HG03045 (cell line): ENCODE results near the gene CLMP.
"Not testable (repeated sequence)": the region's sequence is repeated elsewhere in the genome, so short reads cannot be mapped to it uniquely, and the experiment has no call there.

ENCODE experiments used
- ATAC-seq: cut with Tn5 transposase; IDR thresholded peaks from one replicate; pipeline ENCODE4 v1.9.1; 2021; ENCODE audit warnings: mild to moderate bottlenecking, moderate library complexity; ENCODE audit not compliant: unreplicated experiment

CLMP gene

DNA sequence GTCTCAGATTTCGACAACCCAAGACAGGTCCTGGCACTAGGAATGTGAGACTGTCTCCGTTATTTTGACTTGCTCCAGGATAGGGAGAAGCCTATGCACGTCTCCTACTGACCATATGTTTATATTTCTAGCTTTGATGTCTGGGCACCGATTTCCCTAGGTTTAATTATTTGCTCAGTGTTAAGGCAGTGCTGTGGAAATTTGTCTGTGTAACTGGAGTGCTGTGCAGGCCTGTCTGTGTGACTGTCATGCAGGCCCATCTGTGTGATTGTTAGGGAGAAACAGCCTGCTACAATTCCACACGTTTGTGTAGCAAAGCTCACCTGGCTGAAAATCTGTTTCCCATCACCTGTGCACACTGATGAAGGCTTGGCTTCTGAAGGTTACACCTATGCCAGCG, 103.5 kb downstream of the CLMP start:
- ATAC-seq, result no peak

DNA sequence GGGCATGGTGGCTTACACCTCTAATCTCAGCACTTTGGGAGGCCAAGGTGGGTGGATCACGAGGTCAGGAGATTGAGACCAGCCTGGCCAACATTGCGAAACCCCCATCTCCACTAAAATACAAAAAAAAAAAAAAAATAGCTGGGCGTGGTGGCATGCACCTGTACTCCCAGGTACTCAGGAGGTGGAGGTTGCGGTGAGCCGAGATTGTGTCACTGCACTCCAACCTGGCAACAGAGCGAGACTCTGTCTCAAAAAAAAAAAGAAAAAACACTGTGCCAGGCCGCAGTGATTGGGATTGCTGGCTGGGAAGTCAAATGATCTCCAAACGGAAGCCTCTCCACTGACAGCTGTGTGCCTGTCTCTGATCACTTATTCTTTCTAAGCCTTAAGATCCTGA, 104.9 kb downstream of the CLMP start:
- ATAC-seq, result not testable (repeated sequence)

DNA sequence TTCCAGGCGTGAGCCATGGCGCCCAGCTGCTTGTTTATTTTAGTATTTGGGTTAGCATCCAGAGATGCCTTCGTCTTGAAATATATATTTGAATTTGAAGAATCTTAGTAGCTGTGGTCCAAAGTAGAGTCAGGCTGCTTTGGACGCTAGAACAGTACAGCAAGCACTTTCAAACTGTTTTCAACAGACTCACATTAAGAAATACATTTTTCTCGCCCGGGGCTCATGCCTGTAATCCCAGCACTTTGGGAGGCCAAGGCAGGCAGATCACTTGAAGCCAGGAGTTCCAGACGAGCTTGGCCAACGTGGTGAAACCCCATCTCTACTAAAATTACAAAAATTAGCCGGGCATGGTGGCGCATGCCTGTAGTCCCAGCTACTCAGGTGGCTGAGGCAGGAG, 106.2 kb downstream of the CLMP start:
- not testable (repeated sequence) for ATAC-seq

- ATAC-seq, result peak; percentile 81
Measured at GRCh38 chr11:123087657-123088056, 107.4 kb downstream of the CLMP start.

GRCh38 chr11:123086305-123086704, 108.7 kb downstream of the CLMP start:
- ATAC-seq, result no peak

DNA sequence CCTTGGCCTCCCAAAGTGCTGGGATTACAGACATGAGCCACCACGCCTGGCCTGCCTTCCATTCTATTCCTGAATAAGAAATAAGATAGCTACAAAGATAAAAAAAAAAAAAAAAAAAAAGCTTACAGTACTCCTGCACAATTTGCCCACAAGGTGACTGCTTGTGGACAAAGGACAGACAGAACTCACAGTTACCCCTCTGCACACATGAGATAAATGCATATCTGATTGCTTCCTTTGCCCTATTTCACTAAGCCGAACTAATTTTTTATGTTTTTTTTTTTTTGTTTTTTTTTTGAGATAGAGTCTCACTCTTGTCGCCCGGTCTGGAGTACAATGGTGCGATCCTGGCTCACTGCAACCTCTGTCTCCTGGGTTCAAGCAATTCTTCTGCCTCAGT, 109.6 kb downstream of the CLMP start:
- ATAC-seq, result no peak

- ATAC-seq, result no peak
Measured at GRCh38 chr11:123084454-123084853, 110.6 kb downstream of the CLMP start.

- ATAC-seq, result no peak
Measured at GRCh38 chr11:123083623-123084029, 111.4 kb downstream of the CLMP start.

DNA sequence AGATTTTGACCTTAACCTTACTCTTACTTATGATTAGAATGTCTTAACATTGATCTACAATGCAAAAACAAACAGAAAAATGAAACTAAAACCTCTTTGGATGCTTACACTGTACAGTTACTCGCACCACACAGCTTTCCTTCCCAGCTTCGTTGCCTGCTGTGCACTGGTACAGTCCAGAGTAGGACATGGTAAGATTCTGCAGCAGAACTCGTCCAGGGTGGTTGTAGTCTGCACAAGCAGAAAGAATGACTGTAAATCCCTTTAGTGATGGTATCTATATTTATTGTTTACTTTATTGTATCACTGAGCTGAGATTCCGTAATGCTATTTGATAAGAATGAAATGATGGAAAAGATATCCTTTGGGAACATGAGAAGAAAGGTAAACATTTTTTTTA, 112.1 kb downstream of the CLMP start:
- no peak for ATAC-seq

DNA sequence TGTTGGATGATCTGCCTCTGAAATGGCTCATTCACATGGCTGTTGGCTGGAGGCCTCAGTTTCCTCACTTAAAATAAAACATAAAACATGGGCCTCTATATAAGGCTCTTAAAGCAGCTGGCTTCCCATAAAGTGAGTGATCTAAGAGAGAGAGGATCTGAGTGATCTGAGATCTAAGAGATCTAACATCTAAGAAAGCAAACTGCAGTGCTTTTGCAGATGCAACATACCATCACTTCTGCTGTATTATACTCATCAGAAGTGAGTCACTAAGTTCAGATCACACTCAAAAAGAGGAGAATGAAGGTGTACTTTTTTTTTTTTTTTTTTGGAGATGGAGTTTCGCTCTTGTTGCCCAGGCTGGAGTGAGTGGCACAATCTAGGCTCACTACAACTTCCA, 115.0 kb downstream of the CLMP start:
- ATAC-seq, result no peak

GRCh38 chr11:123076484-123076883, 118.6 kb downstream of the CLMP start:
- ATAC-seq, result no peak

DNA sequence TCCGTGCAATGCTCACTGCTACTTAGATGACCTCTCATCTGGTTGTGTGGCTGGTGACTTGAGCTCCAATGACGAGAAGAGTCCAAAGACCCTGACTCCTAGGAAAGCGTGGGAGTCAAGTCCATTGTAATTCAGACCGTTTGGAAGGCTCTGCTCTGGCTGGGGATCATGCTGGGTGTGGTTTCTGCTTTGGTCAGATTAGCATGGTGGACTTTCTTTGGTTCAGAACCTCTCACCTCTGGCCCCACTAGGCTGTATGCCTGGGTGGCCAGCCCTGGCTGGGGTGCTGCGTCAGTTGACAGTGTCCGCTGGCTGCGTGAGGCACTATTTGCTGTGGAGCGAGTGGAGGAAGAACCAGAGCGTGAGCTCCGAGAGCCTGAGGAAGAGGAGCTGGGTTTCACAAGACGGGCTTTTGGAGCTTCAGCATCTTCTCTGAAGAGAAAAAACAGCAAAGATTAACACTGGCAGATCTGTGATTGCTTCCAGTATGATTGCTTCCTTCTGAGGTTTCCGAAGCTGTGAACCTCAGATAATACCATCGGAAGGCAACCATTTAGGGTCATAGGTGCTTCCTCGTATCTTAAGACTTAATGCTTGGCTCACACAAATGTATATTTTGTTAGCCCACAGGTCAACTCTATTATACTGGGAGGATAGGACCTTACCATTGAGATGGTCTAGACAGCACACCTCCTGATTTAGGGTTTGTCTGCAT, 121.5 kb downstream of the CLMP start:
- ATAC-seq, result no peak

DNA sequence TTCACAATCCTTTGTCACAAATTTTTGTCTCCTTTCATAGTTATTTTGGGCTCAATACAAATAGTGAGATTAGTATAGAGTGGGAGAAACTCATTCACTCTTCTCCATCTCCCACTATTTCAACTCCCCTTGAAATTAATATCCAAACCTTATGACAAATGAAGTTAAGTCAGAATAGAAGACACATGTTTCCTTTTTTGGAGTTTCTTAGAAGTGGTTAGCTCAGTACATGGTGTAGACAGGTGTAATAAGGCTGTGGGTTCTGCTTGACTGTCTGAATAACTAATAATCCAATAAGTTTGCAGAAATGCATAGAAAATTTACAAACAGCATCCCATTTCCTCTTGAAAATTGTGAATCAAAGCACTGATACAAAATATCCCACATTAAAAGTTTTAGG, 122.3 kb downstream of the CLMP start:
- no peak for ATAC-seq

DNA sequence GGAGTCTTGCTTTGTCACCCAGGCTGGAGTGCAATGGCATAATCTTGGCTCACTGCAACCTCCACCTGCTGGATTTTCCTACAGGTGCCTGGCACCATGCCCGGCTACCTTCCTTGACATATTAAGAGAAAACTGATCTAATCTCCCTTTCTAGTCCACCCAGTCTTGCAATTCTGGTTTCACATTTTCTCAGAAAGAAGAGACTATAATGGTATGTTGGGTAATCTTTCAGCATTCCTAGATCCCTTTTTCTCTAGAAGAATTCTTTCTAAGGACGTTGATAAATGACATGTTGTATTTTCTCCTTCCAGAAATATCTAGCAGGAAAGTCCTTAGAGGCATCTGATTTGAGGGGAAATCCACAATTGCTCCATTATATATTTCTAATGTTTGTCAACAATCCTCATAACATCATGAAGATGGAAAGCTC, 122.7 kb downstream of the CLMP start:
- ATAC-seq, result no peak

DNA sequence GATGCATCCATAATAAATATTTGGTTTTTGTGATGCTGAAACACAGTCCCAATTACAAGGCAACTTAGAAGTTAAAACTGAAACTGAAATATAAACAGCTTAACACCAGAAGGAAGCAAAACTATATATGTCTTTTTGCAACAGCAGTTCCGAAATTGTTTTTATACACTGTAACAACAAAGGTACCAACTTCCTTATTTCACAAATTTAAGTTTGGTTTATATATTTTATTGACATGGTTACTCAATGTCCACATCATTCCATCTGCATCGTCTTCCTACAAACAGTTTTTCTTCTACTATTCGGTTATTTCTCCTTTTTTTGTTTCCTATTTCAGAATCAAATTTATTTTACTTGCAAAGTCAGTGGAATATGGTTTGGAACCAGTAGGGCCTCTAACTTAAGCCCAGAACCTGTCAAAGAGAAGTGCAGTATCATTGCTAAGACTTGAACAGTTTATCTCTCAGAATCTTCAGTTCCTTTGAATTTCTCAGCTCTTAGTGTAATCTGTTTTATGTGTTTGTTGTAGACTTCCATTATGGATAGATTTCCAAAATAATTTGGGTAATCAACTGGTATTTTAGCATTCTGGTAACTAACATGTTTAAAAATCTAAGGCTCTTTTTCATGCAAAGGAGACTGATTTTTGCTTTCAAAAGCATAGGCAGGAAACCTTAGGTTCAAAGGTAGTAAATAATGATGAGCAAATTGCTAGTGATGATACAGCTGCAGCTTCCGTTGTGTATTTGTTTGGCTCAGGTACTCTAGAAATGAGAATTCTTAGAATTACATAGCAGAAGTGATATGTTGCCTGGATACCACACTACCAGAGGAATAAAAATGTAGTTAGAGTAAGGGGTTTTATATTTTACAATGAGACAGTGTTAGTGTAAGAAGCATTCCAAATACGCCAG, 124.9 kb downstream of the CLMP start:
- peak; percentile 40 for ATAC-seq

- no peak for ATAC-seq
Measured at GRCh38 chr11:123065621-123066020, 129.4 kb downstream of the CLMP start.

DNA sequence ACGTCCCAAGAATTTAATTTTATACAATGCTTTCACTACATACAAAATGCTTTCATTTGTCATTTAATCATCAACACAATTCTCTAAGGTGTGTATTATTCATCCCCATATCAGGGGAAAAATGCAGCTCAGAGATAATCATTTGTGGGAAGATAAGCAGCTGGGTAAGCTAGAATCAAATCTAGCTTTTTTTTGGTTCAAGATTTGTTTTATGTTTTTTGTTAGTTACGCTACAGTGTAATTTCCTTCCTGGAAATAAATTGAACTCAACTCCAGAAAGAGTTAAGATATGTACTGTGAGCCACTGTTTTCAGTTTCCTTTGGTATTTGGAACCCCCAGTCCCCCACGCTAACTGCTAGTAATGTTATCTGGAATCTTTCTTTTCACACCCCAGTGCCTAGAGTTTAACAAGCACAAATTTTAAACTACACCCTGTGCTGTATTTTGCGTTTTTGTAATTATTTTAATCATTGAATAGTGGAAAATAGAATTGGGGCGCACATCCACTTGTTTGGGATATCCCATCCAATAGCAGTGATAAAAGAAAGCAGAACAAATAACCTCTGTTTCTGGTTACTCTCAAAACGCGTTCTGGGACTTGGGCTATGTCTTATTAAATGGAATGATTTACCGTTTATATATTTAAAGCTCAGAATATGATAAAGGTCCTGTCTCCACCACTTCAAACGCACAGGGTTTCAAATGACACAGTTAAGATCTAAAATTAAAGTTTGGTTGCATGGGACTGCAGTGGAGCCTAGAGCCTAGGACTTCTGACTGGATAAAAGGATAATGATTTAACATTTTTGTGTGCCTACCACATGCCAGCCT, 131.0 kb downstream of the CLMP start:
- ATAC-seq, result no peak

DNA sequence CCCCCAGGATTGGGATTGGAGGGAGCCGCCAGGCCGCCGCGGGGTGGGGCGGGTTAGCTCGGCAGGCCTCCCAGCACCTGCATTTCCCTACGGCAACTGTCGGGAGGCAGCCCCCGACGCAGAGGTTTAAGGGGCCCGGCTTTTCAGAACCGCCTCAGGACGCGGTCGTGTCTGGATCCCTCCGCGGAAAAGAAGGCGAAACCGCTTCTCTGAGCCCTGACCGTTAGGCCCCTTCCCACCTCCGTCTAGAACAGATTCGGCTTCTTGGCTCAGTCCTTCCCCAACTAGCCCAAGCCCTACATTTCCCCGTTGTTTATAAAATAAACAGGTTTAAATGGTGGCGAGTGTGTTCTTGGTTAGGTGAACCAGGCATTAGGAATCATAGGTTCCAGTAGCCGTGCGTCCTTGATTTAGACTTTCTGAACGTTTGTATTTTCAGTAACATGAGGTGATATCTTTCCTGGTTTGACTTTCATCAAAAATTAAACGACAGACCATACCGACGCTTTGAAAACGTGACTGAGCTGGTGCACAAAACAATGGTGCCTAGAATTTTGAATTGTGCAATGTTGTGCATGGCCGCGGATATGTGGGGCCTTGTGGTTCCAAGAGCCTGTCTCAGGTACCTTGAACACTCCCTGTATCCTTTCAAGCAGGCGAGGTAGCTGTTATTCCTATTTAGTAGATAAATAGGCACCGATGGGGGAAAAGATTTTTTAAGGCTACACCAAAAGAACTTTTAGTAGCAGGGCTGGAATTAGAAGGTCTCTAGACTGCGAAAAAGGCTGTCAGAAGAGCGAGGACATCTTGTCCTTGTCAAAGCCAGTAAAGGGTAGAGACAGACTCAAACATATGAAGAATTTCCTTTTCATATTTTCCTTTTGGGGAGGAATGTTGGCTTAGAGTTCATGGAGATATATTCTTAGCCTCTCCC, 131.9 kb downstream of the CLMP start:
- ATAC-seq, result no peak

DNA sequence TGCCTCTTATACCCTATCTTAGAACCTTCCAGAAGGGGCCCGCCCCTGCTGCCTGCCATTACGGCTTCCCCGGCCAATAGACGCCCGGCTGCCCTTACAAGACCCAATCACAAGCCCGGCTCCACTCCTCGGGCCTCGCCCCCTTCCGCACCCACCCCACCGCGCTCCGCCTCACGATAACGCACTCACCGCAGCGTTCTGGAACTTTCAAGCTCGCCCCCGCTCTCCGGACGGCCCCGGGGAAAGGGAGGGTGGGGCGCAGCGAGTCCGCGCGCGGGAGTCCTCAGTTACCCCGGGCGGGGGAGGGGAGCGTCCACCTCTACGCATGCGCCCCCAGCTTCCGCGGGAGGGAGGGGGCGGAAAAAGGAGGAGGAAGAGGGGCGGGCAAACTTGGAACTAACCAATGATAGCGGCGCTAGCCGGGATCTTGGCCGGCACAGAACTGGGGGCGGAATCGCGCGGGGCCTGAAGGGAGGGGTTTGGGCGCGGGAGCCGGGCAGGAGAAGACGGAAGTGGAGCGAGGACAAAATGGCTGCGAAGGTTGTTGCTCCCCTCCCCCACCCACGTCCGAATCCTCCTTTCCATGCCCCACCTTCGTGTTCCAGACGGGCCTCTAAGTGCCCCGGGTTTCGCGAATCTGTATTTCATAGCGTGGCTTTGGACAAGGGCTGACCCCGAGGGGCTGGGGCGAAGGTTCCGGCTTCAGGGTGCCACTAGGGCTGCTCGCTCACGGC, 132.7 kb downstream of the CLMP start:
- peak; percentile 88 for ATAC-seq
